Gastrocnemius medialis (tissue), 4 donors: ENCODE data around the gene MEGF6.

Experiments used
- POLR2A ChIP-seq, 2 donors: fragments of 450-650 bp; IDR thresholded peaks; one replicate each; pipeline ENCODE4 v1.6.1; 2017; ENCODE audit warnings: antibody characterized with exemption in 2 of 2, mild to moderate bottlenecking in 2 of 2, moderate library complexity in 2 of 2
- TF ChIP-seq, protein P1 (sequence below), 5 experiments: fragments of 450-650 bp in 3 of 5; fragments of 200-600 bp in 2 of 5; sonication (generic) in 2 of 5; IDR thresholded peaks in 4 of 5; conservative IDR thresholded peaks in 1 of 5; 1 replicate in 4 of 5; 2 replicates in 1 of 5; pipeline ENCODE4 v1.5.1; 2016 to 2019; ENCODE audit warnings: antibody characterized with exemption in 5 of 5, mild to moderate bottlenecking in 3 of 5, moderate library complexity in 3 of 5

DNA sequence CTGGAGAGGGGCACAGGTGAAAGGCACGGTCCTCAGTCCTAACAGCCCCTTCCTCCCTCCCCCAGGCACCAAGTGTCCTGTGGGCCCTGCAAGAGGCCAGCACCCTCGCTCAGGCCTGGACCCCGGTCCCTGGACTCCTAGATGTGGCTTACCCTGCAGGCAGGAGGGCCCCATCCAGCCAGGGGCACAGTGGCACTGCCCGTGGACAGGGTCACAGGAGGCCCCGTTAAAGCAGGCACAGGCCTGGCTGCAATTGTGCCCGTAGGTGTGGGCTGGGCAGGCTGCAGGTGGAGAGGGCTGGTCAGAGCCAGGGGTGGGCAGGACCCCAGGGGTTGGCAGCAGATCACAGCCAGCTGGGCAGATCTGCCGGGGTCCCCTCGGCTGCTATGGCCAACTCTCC lies 112.3 kb downstream of the MEGF6 start:
- TF ChIP-seq, protein P1, sequence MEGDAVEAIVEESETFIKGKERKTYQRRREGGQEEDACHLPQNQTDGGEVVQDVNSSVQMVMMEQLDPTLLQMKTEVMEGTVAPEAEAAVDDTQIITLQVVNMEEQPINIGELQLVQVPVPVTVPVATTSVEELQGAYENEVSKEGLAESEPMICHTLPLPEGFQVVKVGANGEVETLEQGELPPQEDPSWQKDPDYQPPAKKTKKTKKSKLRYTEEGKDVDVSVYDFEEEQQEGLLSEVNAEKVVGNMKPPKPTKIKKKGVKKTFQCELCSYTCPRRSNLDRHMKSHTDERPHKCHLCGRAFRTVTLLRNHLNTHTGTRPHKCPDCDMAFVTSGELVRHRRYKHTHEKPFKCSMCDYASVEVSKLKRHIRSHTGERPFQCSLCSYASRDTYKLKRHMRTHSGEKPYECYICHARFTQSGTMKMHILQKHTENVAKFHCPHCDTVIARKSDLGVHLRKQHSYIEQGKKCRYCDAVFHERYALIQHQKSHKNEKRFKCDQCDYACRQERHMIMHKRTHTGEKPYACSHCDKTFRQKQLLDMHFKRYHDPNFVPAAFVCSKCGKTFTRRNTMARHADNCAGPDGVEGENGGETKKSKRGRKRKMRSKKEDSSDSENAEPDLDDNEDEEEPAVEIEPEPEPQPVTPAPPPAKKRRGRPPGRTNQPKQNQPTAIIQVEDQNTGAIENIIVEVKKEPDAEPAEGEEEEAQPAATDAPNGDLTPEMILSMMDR (IDR thresholded peaks at IDR 0.05 in 4 of 5, conservative IDR thresholded peaks at IDR 0.05 in 1 of 5) = no peak
- TF ChIP-seq POLR2A (IDR thresholded peaks at IDR 0.05) = no peak
